ENCODE results near the gene SUCO.

The SUCO gene

GRCh38 chr1:172653015-172653709, 120.2 kb downstream of the SUCO start:
- DNase-seq, result no peak

DNA sequence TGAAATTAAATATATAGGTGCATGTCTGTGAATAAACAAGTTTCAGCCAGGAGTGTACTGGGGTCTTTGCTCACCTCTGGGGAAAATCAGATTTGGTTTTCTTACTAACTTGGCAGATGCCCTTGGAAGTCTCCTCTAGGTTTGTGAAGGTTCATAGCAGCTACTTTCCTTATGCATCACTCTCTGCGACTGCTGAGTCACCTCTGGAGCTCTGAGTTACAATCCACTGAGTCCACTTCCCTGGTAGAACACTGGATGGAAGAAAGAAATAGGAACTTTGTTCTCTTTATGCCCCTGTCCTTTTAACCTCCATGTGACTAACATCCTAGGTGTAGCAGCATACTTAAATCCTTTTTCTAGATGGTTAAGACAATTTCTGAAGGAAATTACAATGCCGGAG, 121.6 kb downstream of the SUCO start:
- DNase-seq, result peak; percentile 18

GRCh38 chr1:172656576-172656975, 123.6 kb downstream of the SUCO start:
- no peak for DNase-seq

DNA sequence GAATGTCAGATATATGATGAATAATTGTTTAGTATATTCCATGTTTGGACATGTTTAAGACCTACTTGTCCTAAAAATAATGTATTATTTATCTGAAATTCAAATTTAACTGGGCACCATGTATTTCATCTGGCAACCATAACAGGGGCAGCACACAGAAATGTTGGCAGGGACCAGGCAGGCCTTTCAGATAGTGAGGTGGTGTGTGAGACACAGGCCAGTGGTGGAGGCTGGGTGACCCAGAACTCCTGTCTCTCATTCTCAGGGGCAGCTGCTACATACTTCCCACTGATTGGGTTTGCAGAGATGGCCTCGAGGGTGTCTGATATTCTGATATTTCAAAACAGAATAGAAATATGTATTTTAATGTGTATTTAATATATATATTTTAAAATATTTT, 124.6 kb downstream of the SUCO start:
- DNase-seq, result no peak

- no peak for DNase-seq
These were observed 126.0 kb downstream of the SUCO start, which contains the start of gene FASLG for GRCh38 chr1:172658871-172659453. TSS of gene FASLG (plus strand) at chr1:172659103. CDS start at chr1:172659202, 99 bp downstream.

DNA sequence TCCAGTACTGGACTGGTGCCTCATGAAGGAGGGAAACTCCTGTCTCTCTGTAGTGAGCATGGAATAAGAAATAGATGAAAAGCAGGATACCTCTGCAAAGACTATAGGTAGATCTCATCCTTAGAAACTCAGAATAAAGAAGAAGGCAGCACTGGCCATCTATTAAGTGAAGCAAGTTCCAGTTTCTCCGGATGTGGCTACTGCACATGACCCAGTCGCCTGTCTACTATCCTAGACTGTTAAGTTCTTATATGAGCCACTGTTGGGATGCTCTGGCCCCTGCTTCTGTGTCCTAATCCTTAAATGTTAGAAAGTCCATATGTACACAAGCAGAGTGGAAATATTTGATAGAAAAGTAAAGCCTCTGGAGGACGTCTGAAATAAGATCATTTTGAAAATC, 128.2 kb downstream of the SUCO start:
- DNase-seq, result no peak
